OCI-LY1 (cell line): ENCODE measurements around the gene IDUA.

Experiments
- CTCF ChIP-seq: fragments of 200-600 bp; sonication (generic), shearing (Covaris generic); IDR thresholded peaks from 2 replicates; pipeline ENCODE4 v1.5.1; 2017; ENCODE audit warnings: mild to moderate bottlenecking, antibody characterized with exemption, low read length, moderate library complexity, mixed read lengths
- EZH2 ChIP-seq: fragments of 200-600 bp; sonication (generic), shearing (Covaris generic); IDR thresholded peaks from 2 replicates; pipeline ENCODE4 v1.8.0; 2017; ENCODE audit warnings: borderline replicate concordance, mixed run types, mild to moderate bottlenecking, antibody characterized with exemption, low read length, moderate library complexity, mixed read lengths

GRCh38 chr4:1001561-1002130 is 14.8 kb downstream of the IDUA start:
- TF ChIP-seq CTCF: no peak
- TF ChIP-seq EZH2: no peak
